ENCODE measurements around the gene STX18.
A peak's percentile ranks its signal among the peaks of the same experiment; 100 is the strongest.
"Not testable (repeated sequence)": the region's sequence is repeated elsewhere in the genome, so short reads cannot be mapped to it uniquely, and the experiment has no call there.

STX18 gene

GRCh38 chr4:4477391-4477790 is 64.5 kb downstream of the STX18 start:
- no peak for DNase-seq

GRCh38 chr4:4474476-4474875 is 67.4 kb downstream of the STX18 start:
- no peak for DNase-seq

GRCh38 chr4:4472344-4472958 is 69.4 kb downstream of the STX18 start:
- no peak for DNase-seq

- no peak for DNase-seq
These were observed 70.7 kb downstream of the STX18 start for GRCh38 chr4:4471195-4471594.

GRCh38 chr4:4470208-4470607 is 71.6 kb downstream of the STX18 start:
- no peak for DNase-seq

- DNase-seq, result not testable (repeated sequence)
These were observed 76.6 kb downstream of the STX18 start for GRCh38 chr4:4465238-4465637.

- no peak for DNase-seq
These were observed 78.9 kb downstream of the STX18 start for GRCh38 chr4:4462970-4463369.

- DNase-seq, result peak in 1 of 4 experiments; percentile 14
These were observed 80.0 kb downstream of the STX18 start for GRCh38 chr4:4461850-4462249.

- DNase-seq, result no peak
These were observed 80.7 kb downstream of the STX18 start for GRCh38 chr4:4461178-4461577.

- DNase-seq, result no peak
These were observed 81.1 kb downstream of the STX18 start for GRCh38 chr4:4460759-4461158.

- DNase-seq, result no peak
These were observed 82.7 kb downstream of the STX18 start for GRCh38 chr4:4459181-4459580.

GRCh38 chr4:4457803-4458553 is 83.9 kb downstream of the STX18 start:
- no peak for DNase-seq

GRCh38 chr4:4456816-4457578 is 84.9 kb downstream of the STX18 start:
- no peak for DNase-seq

- no peak for DNase-seq
These were observed 85.5 kb downstream of the STX18 start for GRCh38 chr4:4456351-4456750.

- DNase-seq, result no peak
These were observed 86.5 kb downstream of the STX18 start for GRCh38 chr4:4455210-4455865.

GRCh38 chr4:4446434-4446833 is 95.4 kb downstream of the STX18 start:
- DNase-seq, result no peak

GRCh38 chr4:4443821-4444220 is 98.0 kb downstream of the STX18 start:
- no peak for DNase-seq

- DNase-seq, result no peak
These were observed 101.4 kb downstream of the STX18 start for GRCh38 chr4:4440333-4441061.

- DNase-seq, result no peak
These were observed 102.1 kb downstream of the STX18 start for GRCh38 chr4:4439782-4440181.

- no peak for DNase-seq
These were observed 103.0 kb downstream of the STX18 start for GRCh38 chr4:4438891-4439290.

GRCh38 chr4:4437798-4438470 is 103.9 kb downstream of the STX18 start:
- DNase-seq, result no peak

- DNase-seq, result no peak
These were observed 105.5 kb downstream of the STX18 start for GRCh38 chr4:4436244-4436823.
